HEK293T (cell line): Measurements from ENCODE around the gene RIN2.

ENCODE experiments used
- ARNT ChIP-seq: fragments of 450-650 bp; IDR thresholded peaks from 2 replicates; pipeline ENCODE4 v1.6.1; 2017; ENCODE audit warnings: mild to moderate bottlenecking
- FOXK2 ChIP-seq: fragments of 450-650 bp; IDR thresholded peaks from 2 replicates; pipeline ENCODE4 v1.6.1; 2016; ENCODE audit warnings: mild to moderate bottlenecking

DNA sequence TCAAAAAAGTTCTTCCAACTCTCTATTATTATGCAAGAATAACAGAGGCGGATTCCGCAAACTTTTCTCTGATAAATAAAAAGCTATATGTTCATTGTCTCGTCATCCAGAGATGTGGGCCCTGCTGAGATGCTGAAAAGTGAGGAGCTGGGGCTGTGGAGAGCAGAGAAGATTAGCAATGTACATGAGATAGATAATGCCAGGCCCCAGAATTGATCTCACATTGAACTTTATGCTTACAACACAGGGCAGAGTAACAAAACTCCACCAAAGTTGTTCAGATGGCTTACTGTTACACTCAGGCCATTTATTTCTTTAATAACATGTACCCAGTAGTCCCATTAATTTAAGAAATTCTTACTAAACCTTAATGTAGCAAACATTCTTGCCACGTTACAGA is 32.7 kb upstream of the RIN2 start:
- TF ChIP-seq FOXK2 (no peak), ARNT (no peak)
